CD4-positive, alpha-beta T cell treated with Interleukin-2 at 100 ng/mL for 4 hours (primary cell): ENCODE results near the gene NASP.
A peak's percentile ranks its signal among the peaks of the same experiment; 100 is the strongest.
"Not testable (repeated sequence)": the region's sequence is repeated elsewhere in the genome, so short reads cannot be mapped to it uniquely, and the experiment has no call there.

Experiments
- DNase-seq: peaks from one replicate; pipeline ENCODE4 v3.0.0-alpha.2; 2020; ENCODE audit warnings: low spot score

Gene NASP

DNA sequence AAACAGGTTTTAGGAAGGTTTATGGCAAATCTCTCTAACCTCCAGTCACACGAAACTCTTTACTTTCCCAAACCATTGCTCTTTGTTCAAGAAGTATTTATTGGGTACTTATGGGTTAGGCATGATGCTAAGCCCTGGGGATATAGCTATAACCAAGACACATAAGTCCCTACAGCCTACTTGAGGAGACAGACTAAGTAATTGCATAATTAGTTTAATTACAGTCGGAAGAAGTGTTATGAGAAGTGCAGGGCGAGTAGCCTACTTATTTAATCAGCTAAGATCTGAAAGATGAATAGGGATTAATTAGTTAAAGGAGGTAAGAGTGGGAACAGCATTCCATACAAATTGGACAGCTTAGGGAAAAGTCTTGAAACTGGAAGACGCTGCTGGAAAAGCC, 13.2 kb upstream of the NASP start:
- no peak for DNase-seq

DNA sequence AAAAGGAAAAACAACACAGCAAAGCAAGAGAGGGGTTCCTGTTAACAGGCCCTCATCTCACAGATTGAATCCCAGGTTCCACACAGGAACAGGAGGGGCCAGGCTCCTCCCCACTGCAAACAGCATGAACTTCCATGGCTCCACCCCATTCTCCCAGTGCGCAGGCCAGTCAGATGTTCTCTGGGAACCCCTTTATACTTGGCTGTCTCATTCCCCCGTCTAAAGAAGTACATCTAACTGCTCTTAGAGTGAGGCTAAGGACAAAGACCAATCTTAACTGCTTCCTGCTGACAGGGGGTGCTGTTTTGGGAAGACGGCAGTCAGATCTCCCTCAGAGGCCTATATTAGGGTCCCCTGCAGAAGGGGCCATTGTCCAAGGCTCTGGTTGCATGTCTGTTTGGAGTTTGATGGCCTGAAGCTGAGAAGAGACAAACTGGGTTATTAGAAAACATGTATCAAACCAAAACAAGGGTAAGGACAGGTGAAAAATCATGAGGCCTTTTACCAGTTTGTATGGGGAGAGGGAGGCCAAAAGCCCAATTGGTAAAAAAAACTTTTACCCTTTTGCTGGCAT, 10.5 kb upstream of the NASP start:
- DNase-seq = no peak

DNA sequence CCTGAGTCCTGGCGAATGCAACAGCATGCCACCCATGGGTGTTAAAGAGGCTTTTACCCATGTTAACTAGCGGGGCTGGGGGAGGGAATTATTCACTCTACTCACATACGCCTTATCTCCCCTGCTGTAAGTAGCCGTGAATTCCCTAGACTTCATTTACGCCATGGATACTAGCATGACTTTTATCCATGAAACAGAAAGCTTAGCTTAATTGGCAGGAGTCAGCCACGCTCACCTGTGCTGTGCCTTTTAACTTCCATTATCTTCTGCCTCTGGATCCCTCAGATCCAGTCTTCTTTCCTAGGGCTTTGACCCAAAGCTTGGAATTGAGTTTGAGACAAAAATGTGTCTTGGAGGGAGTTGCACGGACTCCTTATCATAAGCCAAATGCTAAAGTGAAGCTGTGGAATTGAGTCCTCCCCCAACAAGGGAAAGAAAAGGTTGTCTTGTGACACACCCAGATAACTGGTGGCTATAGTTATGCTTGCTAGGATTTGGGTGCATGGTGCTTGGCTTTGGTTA, 9.7 kb upstream of the NASP start:
- no peak for DNase-seq

DNA sequence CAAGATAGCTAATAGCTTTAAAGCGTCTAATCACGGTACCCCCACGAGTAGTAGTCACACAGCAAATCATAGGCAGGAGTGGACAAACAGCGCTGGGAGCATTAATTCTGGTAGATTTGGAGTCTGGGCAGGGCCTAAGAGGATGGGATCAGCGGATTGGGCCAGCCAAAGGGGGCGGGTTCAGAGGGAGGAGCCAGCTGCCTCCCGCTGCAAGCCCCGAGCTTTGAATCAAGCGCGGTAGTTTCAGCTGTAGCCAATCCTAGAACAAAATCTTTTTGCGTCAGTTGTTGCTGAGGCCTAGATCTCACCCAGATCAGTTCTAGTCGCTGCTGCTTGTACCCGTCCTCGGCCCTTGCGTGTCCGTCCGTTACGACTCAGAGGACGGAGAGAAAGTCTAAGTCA, 576 bp upstream of the NASP start:
- peak; percentile 97 for DNase-seq

DNA sequence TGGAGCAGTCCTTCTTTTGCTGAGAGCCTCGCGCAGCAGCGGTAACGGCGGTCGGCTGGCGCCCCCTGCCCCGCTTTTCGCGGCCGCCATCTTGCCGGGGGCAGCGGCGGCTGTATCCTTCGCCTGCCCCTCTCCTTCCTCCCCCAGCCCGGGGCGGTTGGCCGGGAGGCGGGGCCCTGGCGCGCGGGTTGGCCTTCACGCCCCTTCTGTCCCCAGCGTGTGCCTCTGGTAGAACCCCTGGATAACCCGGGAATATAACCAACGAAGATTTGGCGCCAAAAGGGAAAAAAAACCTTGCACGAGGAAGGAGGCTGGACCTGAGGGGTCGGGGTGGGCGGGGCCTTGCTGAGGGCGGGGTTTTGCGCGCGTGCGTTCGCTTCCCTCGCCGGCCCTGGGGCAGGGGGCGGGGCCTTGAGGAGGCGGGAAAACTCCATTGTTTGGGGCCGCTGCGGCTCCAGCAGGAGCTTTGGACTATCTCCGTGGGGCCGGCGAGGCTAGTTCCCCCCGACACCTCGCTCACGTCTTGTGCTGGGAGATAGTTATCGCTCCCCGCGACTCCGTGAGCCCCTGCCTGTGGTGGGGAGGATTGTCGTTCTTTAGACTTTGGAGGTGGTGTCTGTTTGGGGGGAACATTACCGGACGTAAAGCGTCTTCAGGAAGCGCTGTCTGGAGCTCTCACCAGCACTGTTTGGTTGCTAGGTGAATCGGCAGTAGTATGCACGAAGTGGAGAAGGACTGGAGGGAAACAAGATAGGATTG, 689 bp downstream of the NASP start:
- peak; percentile 84 for DNase-seq

DNA sequence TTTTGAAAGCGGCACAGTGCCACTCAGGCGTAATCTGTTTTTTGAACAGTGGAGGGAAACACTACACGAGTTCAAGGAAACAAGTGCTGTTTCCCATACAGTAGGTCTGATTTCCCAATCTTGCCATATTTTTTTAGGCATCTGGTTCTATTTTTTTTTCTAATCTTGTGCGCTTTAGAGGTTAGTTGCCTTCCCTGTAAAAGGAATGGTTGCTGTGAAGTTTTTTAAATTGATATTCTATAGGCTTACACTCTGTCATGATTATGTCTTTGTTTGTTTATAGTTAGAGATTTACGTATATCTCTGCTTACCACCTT, 1.2 kb downstream of the NASP start:
- no peak for DNase-seq

DNA sequence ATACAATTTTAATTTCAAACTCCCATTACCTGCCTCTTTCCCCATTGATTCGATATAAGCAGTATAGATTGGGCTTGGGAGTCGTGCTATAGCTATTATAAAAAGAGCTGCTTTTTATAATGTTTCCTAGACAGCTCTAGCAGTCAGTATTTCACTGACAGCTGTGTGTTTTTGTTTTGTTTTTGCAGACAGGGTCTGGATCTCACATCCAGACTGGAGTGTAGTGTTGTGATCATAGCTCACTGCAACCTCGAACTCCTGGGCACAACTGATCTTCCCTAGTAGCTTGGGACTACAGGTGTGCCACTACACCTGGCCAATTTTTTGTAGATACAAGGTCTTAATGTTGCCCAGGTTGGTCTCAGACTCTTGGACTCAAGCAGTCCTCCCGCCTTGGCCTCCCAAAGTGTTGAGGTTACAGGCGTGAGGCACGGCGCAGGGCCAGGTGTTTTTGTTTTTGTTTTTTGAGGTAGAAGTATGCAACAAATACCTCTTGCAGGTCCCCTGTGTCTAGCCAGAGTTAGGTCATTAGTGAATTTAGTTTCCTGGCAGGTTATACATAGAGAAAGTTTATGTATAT, 1.7 kb downstream of the NASP start:
- no peak for DNase-seq

DNA sequence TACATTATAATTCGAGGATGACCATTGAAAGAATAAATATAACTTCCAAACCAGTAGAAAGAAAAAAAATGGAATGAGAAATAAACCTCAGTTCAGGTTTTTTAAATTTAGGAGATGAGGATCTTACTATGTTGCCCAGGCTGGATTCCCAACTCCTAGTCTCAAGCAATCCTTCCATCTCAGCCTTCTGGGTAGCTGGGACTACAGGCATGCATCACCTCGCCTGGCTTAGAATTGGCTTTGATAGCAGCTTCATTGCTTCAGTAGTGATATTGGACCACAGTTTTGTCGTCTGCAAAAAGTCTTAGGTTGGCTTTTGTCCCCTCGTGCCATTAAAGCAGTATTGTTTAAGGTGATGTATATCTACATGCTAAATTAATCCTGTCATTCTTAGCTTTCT, 2.9 kb downstream of the NASP start:
- no peak for DNase-seq

DNA sequence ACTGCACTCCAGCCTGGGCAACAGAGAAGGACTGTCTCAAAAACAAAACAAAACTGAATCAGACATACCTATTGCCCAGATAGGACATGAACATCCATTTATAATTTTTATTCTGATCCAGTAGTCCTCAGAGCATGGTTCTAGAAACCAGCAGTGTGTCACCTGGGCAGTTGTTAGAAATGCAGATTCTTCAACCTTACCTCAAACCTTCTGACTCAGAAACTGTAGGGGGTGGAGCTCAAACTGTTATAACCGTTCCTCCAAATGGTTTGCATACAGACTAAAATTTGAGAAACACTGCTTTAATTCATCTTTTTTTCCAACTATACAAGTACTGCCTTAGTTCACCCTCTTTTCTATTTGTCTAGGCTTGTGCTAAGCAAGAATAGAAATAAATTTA, 6.0 kb downstream of the NASP start:
- DNase-seq = no peak

DNA sequence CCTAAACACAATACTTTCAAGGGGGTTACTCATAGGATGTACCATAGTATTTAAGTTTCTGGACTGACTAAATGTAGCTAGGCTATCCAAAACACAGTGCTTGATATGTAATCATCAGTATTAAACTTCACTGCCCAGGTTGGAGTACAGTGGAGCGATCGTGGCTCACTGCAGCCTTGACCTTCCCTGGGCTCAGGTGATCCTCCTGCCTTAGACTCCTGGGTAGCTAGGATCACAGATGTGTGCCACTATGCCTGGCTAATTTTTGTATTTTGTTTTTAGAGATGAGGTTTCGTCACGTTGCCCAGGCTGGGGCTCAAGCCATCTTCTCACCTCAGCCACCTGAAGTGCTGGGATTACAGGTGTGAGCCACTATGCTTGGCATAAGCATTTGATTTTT, 10.6 kb downstream of the NASP start:
- no peak for DNase-seq

DNA sequence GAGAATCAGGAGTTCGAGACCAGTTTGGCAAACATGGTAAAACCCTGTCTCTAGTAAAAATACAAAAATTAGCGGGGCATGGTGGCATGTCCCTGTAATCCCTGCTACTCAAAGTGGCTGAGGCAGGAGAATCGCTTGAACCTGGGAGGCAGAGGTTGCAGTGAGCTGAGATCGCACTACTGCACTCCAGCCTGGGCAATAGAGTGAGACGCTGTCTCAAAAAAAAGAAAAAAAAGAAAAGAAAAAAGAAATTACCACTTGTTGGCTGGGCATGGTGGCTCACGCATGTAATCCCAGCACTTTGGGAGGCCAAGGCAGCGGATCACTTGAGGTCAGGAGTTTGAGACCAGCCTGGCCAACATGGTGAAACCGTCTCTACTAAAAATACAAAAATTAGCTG, 12.9 kb downstream of the NASP start:
- not testable (repeated sequence) for DNase-seq

DNA sequence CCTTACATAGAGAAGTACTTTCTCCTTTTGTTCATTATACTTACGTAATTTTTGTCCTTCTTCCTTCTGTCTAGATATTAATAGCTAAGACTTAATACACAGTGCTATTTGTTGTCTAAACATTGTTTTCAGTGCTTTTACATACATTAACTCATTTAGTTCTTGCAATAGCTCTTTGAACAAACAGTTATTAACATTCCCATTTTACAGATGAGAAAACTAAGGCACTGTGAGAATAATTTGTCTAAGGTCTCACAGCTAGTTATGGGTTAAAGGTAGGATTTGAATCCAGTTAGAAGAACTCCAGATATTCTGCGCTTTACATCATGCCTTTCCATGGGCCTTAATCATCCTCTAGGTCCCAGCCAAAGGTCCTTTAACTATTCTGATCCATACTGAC, 20.4 kb downstream of the NASP start:
- no peak for DNase-seq

DNA sequence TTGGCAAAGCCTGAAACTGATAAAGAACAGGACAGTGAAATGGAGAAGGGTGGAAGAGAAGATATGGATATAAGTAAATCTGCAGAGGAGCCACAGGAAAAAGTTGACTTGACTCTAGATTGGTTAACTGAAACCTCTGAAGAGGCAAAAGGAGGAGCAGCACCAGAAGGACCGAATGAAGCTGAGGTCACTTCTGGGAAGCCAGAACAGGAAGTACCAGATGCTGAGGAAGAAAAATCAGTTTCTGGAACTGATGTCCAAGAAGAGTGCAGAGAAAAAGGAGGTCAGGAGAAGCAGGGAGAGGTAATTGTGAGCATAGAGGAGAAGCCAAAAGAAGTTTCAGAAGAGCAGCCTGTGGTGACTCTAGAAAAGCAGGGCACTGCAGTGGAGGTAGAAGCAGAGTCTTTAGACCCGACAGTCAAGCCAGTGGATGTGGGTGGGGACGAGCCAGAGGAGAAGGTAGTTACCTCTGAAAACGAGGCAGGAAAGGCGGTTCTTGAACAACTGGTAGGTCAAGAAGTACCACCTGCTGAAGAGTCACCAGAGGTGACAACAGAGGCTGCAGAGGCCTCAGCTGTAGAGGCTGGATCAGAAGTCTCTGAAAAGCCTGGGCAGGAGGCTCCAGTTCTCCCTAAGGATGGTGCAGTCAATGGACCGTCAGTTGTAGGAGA, 23.7 kb downstream of the NASP start:
- DNase-seq = no peak

DNA sequence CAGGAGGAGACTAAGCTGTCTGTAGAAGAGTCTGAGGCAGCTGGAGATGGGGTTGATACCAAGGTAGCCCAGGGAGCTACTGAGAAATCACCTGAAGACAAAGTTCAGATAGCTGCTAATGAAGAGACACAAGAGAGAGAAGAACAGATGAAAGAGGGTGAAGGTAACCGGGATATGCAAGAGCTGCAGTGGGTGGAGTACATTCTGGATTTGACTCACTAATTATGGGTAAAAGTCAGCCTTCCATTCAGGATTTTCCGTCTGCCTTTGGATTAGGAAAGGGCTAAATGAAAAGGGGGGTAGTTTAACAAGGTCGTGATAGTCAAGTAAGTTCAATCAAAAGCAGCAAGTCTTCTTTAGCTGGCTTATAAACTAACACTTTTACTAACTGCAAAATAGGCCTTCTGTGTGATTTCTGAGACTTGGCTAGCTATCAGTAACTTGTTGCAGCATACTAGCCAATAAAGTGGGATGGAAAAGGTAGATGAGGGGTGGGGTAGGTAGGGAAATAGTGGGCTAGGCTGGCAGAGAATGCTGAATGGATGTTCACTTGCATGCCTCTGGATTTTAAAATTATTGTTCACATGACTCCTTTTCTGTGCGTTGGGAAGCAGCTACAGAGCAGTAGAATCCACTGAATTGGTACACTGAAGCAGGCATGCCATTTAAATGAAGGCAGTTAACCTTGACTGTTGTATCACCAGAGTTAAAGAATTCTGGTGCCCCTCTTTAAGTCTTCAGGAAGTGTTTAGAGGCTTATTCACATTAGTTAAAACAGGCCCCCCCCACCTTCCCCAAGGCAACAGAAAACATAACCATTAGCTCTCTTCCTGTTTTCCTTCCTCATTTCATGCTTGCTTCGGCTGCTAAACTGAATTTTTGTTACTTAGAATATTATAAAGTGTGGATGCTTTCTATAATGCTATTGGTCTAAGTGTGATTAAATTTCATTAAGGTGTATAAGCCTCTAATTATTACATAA, 24.6 kb downstream of the NASP start:
- DNase-seq = no peak

DNA sequence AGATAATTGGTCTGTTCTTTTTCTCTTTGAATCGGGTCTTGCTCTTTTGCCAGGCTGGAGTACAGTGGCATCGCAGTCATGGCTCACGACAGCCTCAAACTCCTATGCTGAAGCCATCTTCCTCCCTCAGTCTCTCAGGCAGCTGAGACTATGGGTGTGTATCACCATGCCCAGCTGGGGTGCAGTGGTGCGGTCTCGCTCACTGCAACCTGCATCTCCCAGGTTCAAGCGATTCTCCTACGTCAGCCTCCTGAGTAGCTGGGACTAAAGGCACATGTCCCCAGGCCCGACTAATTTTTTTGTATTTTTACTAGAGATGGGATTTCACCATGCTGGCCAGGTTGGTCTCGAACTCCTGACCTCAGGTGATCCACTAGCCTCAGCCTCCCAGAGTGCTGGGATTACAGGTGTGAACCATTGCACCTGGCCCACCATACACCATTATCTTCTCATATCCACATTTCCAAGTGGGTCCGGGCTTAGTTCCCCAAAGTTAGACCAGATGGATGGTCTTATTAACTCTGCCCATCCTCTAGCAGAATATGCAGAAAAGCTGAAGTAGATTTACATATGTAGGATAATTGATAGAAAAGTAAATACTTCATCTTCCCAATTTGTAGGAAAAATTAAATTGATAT, 26.9 kb downstream of the NASP start:
- no peak for DNase-seq

DNA sequence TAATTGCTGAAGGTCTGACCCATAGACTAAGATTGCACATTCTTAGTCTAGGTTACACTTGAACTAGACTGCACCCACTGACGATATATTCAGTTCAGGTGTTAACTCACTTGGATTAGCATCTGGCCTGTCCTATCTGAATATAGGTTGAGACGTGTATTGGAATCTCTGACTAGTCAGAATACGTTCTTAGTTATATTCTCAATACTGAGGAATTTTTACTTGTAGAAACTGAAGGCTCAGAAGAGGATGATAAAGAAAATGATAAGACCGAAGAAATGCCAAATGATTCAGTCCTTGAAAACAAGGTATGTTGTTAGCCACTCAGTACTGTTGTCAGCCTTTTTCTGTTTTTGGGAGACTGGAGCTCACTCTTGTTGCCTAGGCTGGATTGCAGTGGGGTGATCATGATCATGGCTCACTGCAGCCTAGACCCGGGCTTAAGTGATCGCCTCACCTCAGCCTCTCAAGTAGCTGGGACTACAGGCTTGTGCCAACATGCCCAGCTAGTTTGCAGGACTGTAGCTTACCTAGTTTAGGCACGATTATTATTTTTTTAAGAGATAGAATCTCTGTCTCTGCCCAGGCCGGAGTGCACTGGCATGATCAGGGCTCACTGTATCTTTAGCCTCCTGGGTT, 29.2 kb downstream of the NASP start:
- no peak for DNase-seq

DNA sequence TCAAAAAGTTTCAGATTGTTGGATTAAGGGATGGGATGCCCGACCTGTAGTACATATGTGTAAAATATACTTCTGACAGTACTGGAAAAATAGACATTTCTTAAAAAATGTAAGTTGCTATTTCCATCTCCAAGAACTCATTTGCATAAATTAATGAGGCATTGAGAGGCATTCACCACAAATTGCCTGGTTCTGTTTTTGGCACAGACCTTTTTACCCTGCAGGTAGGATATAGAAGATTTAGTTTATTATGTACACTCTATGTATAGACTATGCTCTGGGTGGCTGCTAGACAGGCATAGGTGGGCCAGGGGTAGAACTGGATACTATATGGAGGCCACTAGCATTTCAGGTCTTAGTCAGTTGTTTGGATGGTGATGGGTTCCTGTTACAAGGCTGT, 32.0 kb downstream of the NASP start:
- DNase-seq = no peak

DNA sequence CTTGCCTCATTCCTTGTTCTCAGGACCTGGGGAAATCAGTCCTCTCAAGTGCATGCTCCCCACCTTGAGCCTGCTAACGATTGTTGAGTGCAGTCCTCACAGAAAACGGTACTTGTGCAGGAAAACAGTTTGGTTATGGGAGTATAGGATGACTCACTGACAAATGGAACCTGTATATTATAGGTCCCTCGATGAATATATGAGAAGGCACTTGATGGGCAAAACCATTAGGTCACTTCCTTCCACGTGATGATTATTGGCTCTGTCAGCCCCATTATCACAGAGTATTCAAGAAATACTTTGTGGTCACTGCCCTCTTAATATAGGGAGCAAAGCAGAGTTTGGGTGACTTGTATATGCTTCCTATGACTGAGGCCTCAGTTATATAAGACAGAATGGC, 33.8 kb downstream of the NASP start:
- no peak for DNase-seq

DNA sequence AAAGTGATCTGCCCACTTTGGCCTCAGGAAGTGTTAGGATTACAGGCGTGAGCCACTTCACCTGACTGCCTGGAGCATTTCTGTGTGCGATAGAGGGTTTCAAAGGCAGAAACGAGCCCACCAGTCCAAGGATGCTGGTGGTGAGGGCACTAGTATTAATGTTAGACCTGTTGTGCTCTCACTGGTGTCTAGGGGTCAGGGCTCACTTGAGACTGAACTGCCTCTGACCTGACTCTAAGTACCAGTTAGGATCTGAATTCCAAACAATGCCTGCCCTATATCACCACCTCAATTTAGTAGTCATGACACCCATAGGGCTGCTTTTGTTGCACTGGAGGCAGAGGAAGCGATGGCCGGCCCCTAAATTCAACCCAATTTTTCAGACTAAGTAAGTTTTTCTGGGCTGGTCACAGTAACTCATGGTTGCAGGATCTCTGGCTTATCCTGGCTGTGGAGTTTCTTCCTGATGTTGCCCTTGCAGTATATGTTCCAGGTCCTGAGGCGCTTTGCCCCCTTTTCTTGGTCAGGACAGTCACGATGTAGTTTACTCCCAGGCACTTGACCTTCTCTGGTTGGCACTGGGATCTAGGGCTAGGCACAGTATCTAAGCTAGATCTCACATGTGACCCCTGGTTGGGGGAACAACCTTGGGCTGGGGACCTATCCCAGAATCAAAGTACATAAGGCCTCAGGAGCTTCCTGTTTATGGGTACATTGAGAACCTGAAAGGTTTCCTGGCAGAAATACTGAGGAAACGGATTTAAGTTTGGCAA, 35.5 kb downstream of the NASP start:
- no peak for DNase-seq
